NB4 (cell line): Measurements from ENCODE around the gene MUC16.
"Not testable (repeated sequence)": the region's sequence is repeated elsewhere in the genome, so short reads cannot be mapped to it uniquely, and the experiment has no call there.

Experiments used
- DNase-seq: peaks from one replicate; pipeline ENCODE4 v3.0.0; 2010; ENCODE audit warnings: low read depth
- H3K4me3 ChIP-seq: one replicate; pipeline ENCODE4 v1.5.1; 2011; ENCODE audit warnings: mild to moderate bottlenecking, low read depth, low read length, moderate library complexity
- CTCF ChIP-seq: IDR thresholded peaks from one replicate; pipeline ENCODE4 v1.5.1; 2012; ENCODE audit warnings: low read depth, low read length
- MAX ChIP-seq: IDR thresholded peaks from 2 replicates; pipeline ENCODE4 v1.6.1; 2011; ENCODE audit warnings: low read depth, low read length
- MYC ChIP-seq: IDR thresholded peaks from 2 replicates; pipeline ENCODE4 v1.6.1; 2011; ENCODE audit warnings: low read depth, low read length
- POLR2A ChIP-seq: IDR thresholded peaks from 2 replicates; pipeline ENCODE4 v1.6.1; 2011; ENCODE audit warnings: mild to moderate bottlenecking; ENCODE audit not compliant: insufficient read length; ENCODE audit errors: extremely low read depth

Gene MUC16

GRCh38 chr19:9009935-9010651 is at the start of gene MUC16:
MUC16 (minus strand) TSS chr19:9010409.
- no peak for DNase-seq
- H3K4me3 ChIP-seq: no peak within 1 kb of the TSS
- no peak for TF ChIP-seq POLR2A
- TF ChIP-seq MAX: no peak
- no peak for TF ChIP-seq MYC
- TF ChIP-seq CTCF: no peak

- no peak for DNase-seq
- TF ChIP-seq CTCF (no peak), POLR2A (no peak), MAX (no peak), MYC (no peak)
- H3K4me3 ChIP-seq: no peak overlapping the region
Observed at GRCh38 chr19:9058905-9059667, 48.9 kb upstream of the MUC16 start.

- no peak overlapping the region for H3K4me3 ChIP-seq
- DNase-seq: no peak
- TF ChIP-seq POLR2A (no peak), MAX (no peak), CTCF (no peak), MYC (no peak)
Observed at GRCh38 chr19:9057505-9058258, 47.5 kb upstream of the MUC16 start.

GRCh38 chr19:9056131-9056530 is 45.9 kb upstream of the MUC16 start:
- H3K4me3 ChIP-seq, DNase-seq: not testable (repeated sequence)

- no peak for DNase-seq
- TF ChIP-seq CTCF: no peak
- no peak for TF ChIP-seq MAX
- no peak for TF ChIP-seq MYC
- H3K4me3 ChIP-seq: no peak overlapping the region
Observed at GRCh38 chr19:9054765-9055164, 44.6 kb upstream of the MUC16 start.

- no peak for TF ChIP-seq MAX
- no peak for TF ChIP-seq POLR2A
- no peak for TF ChIP-seq MYC
- TF ChIP-seq CTCF: no peak
- no peak overlapping the region for H3K4me3 ChIP-seq
Observed at GRCh38 chr19:9054207-9054606, 44.0 kb upstream of the MUC16 start.

GRCh38 chr19:9053674-9054073 is 43.5 kb upstream of the MUC16 start:
- DNase-seq, H3K4me3 ChIP-seq: not testable (repeated sequence)

More at GRCh38 chr19:9054207-9054606, 44.0 kb upstream of the MUC16 start:
- no peak for DNase-seq
